COLO668 (cell line): Measurements from ENCODE around the gene SPAG16.
A peak's percentile ranks its signal among the peaks of the same experiment; 100 is the strongest.

Experiments used
- DNase-seq: peaks from one replicate; lab custom pipeline; 2025; ENCODE audit not compliant: unreplicated experiment; lab: John Stamatoyannopoulos, UW

SPAG16 gene

DNA sequence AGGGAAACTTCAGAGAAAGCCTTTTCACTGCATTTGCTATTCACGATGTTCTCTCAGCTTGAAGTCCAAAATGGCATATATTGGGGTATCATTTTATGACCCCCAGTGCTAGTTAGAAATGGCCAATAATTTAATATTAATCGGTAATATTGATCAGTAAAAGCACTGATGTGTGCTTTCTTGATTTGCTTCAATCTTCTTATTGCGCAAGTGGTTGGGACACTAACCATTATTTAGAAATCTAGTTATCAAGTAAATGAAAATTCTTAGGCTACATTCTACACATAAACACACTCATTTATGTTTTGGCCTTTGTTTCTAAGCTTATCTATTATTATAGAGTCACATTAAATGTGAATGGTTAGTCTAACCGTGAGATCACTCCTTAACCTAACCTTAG lies 1076.9 kb downstream of the SPAG16 start:
- no peak for DNase-seq

GRCh38 chr2:214365549-214365948 lies 1081.3 kb downstream of the SPAG16 start:
- no peak for DNase-seq

DNA sequence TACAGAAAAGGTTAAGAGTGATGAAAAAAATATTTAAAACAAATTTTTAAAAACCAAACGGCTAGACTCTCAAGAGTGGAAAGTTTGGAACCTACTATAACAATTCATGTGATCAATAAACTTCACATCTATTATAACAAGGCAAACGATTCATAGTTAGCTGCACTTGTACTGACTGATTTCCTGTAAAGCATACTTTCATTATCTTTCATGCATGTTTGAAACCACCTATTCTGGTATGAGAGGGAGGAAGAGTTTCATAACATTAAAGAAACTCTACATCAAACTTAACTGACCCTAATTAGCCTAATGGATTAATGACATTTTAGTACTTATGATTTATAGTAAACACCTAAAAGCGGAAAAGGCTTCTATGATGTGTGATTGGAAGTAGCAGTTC lies 1082.9 kb downstream of the SPAG16 start:
- DNase-seq = no peak

DNA sequence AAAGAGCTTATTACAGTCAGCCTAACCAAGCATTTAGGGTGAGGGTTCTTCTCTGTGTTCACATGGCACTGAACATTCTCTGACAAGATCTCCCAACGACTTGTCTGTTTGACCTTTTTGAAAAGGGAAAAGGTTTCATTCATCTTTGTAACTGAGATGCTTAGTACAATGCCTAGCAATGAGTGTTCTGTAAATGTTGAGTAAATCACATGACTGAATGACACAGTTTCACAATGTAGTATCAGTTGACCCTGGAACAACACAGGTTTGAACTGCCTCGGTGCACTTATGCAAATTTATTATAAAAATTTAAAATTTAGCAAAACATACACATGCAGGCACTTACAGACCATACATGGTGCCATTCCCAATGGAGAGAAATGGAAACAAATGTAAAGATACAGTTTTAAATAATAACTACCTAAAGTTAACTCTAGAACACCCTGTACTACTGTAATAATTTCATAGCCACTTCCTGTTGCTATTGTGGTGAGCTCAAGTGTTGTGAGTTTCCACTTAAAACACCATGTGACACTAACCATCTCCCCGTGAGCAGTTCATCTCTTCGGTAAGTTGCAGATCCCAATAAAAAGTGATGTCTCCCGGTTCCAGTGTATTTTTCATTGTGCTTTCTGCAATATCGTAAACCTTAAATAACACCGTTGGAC lies 1092.5 kb downstream of the SPAG16 start:
- no peak for DNase-seq

DNA sequence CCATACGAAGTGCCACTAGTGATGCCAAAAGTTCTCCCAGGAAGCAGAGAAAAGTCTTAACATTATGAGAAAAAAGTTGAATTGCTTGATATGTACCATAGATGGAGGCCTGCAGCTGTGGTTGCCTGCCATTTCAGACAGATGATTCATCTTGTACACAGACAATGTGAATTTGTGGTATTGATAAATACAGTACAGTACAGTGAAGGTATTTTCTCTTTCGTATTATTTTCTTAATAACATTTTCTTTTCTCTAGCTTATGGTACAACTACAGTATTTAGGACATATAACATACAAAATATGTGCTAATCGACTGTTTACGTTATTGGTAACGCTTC lies 1093.0 kb downstream of the SPAG16 start:
- no peak for DNase-seq

GRCh38 chr2:214378455-214379103 lies 1094.3 kb downstream of the SPAG16 start:
- DNase-seq = no peak

DNA sequence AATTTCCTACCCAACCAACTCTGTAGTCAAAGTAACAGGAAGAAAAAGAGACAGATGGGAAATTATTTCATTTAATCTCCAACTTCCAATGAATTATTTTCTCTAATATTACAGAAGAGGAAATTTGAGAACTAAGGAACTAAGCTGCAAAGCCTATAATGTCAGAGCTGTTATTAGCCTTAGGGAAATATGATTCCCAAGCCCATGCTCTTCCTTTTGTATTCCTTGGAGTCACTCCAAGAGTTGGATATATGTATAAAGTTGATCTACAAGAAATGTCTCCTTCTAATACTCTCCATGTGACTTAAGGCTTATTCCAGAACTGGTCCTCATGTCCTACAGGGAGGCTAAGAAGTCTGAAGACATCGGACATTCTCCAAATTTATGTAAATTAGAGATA lies 1095.0 kb downstream of the SPAG16 start:
- DNase-seq = no peak

- DNase-seq = no peak
These were observed 1096.4 kb downstream of the SPAG16 start for GRCh38 chr2:214380681-214381080.

GRCh38 chr2:214382229-214382628 lies 1098.0 kb downstream of the SPAG16 start:
- DNase-seq = no peak

DNA sequence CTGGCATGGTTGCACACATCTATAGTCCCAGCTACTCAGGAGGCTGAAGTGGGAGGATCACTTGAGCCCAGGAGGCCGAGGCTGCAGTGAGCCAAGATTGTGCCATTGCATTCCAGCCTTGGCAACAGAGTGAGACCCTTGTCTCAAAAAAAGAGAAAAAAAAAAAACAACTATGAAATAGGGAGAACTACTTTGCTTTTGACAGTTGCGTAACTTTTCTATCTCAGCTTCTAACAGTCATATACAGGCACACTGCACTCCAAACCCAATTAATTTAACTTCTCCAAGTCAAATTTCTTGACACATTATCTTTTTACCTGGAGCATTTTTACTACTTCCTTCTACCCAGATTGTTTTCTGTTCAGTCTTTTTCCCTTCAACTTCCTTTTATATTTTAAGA lies 1102.5 kb downstream of the SPAG16 start:
- DNase-seq = no peak

- DNase-seq = no peak
These were observed 1105.1 kb downstream of the SPAG16 start for GRCh38 chr2:214389334-214389733.

DNA sequence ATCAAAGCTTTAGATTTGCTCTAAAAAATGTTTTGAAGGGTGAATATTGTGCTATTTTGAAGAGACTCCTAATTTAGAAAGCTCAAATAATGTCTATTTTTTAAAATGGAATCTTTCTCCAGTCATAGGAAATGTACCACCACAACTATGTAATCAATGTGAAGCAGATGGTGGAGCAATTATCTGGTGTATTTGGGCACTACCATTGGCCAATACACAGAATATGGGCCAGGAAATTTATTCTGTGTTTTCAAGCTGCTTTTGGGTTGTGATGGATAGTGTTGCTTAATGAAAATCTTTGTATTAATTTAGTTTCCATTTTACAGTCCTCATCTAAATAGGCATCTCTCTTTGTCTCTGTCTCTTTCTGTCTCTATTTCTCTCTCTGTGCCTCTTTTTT lies 1109.5 kb downstream of the SPAG16 start:
- no peak for DNase-seq

DNA sequence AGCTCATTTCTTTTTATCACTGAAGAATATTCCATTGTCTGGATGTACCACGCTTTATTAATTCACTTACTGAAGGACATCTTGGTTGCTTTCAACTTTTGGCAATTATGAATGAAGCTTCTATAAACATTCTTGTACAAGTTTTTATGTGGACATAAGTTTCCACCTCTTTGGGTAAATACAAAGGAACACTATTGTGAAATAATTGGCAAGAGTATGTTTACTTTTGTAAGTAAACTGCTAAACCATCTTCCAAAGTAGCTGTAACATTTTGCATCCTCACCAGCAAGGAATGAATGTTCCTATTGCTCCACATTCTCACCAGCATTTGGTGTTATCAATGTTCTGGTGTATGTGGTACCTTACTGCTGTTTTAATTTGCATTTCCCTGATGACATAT lies 1110.8 kb downstream of the SPAG16 start:
- DNase-seq = no peak

GRCh38 chr2:214401580-214401979 lies 1117.3 kb downstream of the SPAG16 start:
- DNase-seq = no peak

DNA sequence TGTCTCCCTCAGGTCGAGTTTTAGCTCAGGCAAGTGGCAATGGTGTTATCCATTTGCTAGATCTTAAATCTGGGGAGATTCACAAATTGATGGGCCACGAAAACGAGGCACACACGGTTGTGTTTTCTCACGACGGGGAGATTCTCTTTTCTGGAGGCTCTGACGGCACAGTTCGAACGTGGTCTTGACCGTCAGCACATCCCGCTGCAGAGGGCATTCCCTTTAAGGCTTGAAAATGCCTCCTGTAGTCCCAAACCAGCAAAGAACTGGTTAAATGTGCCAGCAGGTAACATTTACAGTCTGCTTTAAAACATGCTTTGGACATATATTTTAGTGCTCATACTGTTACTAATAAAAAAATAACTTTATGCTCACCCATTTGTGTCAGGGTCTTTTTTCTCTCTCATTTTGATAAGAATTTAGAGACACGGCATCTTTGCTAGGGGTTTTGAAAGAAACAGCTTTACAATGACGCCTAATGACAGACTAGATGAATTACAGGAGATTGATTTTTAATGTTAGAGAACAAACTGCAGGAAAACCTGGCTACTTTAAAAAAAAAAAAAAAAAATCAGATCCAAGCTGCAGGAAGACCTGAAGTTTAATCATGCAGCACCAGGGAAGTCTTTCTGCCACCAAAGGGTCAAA lies 1126.0 kb downstream of the SPAG16 start:
- no peak for DNase-seq

DNA sequence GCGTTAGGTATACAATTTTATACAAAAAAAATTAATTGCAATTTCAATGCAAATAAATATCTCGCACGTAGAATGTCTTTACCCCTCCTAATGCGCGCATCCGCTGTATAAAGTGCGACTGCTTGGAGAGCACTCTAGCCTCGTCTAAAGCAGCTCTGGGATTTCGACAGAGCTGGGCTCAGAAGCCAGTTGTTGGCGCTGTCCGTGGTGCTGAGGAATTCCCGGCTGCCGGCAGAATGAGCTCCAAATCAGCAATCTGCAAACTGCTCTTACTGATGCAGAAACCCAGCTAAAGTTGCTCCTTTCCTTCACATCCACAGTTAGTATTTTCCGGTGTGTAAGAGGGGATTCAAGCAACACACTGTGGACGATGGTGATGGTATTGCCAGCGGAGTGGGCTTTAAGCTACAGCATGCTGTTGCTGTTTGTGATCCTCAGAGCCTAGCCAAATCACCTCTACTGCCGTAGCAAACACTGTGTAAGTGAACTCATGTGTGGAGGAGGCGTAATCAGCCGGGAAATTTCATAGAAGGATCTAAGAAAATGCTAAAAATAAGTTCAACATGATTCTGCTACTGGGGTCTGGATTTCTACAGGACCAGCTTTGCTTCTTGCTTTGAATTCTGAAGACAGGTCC lies 1126.8 kb downstream of the SPAG16 start, which contains the start of gene VWC2L:
Gene VWC2L, plus strand, starts transcription at position 137 of the 637 bp plus-strand sequence. CDS start 3,140 bp downstream, outside the sequence.
- DNase-seq = peak; percentile 11

- DNase-seq = no peak
These were observed 1128.4 kb downstream of the SPAG16 start for GRCh38 chr2:214412679-214413078.

DNA sequence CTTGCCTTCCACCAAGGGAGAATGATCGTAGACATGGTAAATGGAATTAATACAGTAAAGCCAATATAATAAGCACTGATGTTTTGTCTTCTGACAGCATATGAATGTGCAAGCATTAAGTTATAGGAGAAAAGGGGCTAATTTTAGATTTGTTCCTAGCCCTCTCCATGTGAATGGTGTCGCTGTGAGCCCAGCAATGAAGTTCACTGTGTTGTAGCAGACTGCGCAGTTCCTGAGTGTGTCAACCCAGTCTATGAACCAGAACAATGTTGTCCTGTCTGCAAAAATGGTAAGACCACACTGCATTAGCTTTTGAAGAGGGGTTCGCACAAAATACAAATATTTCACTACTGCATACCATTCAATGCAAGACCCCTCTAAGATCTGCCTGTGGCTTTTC lies 1152.2 kb downstream of the SPAG16 start:
- DNase-seq = no peak

DNA sequence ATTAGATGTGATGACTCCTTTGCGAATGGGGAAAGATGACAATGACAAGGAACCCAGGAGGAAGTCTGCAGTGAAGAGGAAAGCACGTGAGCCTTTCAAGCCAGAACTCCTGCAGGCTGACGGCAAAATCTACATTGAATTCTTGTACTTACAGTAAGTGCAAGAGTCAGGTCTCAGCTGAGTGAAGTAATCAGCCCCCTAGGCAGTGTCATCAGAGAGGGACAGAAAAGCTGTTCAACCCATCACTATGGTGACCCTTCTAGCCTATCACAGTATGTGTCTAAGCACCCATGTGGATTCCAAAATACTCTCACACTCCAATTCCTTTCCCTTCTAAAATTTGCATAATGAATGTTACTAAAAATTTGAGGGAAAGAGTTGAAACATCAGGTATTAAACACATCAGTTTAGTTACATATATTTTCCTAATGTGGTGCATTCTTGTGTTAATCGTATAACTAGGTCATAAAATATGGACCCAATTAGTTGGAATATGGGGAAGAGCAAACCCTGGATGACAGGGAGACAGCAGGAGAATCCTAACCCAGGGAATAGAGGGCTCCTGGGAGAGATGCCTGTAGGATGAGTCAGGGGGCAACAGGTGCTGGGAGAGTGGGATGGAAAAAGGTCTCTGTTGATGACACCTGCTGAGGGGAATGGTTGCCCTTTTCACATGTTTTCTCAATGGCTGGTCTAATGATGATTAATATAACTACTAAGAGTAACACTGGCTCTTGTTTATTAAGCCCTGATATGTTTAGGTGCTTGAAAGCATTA lies 1166.0 kb downstream of the SPAG16 start:
- no peak for DNase-seq

- no peak for DNase-seq
These were observed 1167.4 kb downstream of the SPAG16 start for GRCh38 chr2:214451516-214452275.
